G401 (cell line): ENCODE results near the gene DRGX. TPM values are rescaled to one million over a fixed set of nuclear protein-coding genes. Genes with fewer than 3 reads are reported as not detected.

ENCODE experiments used
- DNase-seq: peaks from one replicate; pipeline ENCODE4 v3.0.0-alpha.2; 2015; ENCODE audit warnings: low spot score
- in situ Hi-C: cut with HindIII; loops from 2 replicates; pipeline ENCODE4 v1.10.0; 2016; ENCODE audit warnings: low sequenced_read_pairs, mixed read lengths
- total RNA-seq: library from RNA; depleted of rRNA; stranded (reverse); fragments of >200 nt; shearing (Covaris generic); gene quantifications from 2 replicates; pipeline ENCODE4 v1.2.3, GENCODE V29; 2014

The DRGX gene
- total RNA-seq, 1 experiment from 2014 or later: 0.03 TPM

- in situ Hi-C loops: no loop called here
- no peak for DNase-seq
These were observed 13.9 kb upstream of the DRGX start for GRCh38 chr10:49409755-49410154.

GRCh38 chr10:49408519-49409306 lies 12.8 kb upstream of the DRGX start:
- no peak for DNase-seq

GRCh38 chr10:49407552-49408137 lies 11.8 kb upstream of the DRGX start:
- in situ Hi-C loops: no loop called here
- DNase-seq: peak; percentile 76

More at GRCh38 chr10:49408519-49409306, 12.8 kb upstream of the DRGX start:
- in situ Hi-C loops: no loop called here

GRCh38 chr10:49407151-49407550 lies 11.3 kb upstream of the DRGX start:
- in situ Hi-C loops: no loop called here
- no peak for DNase-seq

GRCh38 chr10:49404321-49404878 lies 8.5 kb upstream of the DRGX start:
- in situ Hi-C loops: no loop called here
- DNase-seq: no peak

- in situ Hi-C loops: no loop called here
- DNase-seq: no peak
These were observed 7.5 kb upstream of the DRGX start for GRCh38 chr10:49403363-49403762.

- in situ Hi-C loops: no loop called here
- no peak for DNase-seq
These were observed 4.5 kb upstream of the DRGX start for GRCh38 chr10:49400365-49400764.

- DNase-seq: no peak
- in situ Hi-C loops: no loop called here
These were observed 3.1 kb upstream of the DRGX start for GRCh38 chr10:49398986-49399385.

- in situ Hi-C loops: no loop called here
- DNase-seq: no peak
These were observed 2.3 kb upstream of the DRGX start for GRCh38 chr10:49398000-49398861.

- DNase-seq: peak; percentile 8
These were observed 1.4 kb upstream of the DRGX start for GRCh38 chr10:49397036-49397999.

GRCh38 chr10:49396666-49396999 lies 744 bp upstream of the DRGX start:
- in situ Hi-C loops: no loop called here
- DNase-seq: no peak

More at GRCh38 chr10:49397036-49397999, 1.4 kb upstream of the DRGX start:
- in situ Hi-C loops: no loop called here

GRCh38 chr10:49394933-49395740 lies 752 bp downstream of the DRGX start:
- DNase-seq: no peak
- in situ Hi-C loops: no loop called here

- no peak for DNase-seq
- in situ Hi-C loops: no loop called here
These were observed 2.1 kb downstream of the DRGX start for GRCh38 chr10:49393757-49394156.

- in situ Hi-C loops: no loop called here
These were observed 2.6 kb downstream of the DRGX start for GRCh38 chr10:49393301-49393700.

GRCh38 chr10:49389361-49389933 lies 6.4 kb downstream of the DRGX start:
- in situ Hi-C loops: no loop called here
- no peak for DNase-seq

More at GRCh38 chr10:49393301-49393700, 2.6 kb downstream of the DRGX start:
- no peak for DNase-seq

GRCh38 chr10:49388161-49388560 lies 7.7 kb downstream of the DRGX start:
- DNase-seq: no peak
- in situ Hi-C loops: no loop called here

GRCh38 chr10:49387071-49387470 lies 8.8 kb downstream of the DRGX start:
- in situ Hi-C loops: no loop called here
- DNase-seq: no peak
